ENCODE measurements around the gene CRCP.

The CRCP gene

DNA sequence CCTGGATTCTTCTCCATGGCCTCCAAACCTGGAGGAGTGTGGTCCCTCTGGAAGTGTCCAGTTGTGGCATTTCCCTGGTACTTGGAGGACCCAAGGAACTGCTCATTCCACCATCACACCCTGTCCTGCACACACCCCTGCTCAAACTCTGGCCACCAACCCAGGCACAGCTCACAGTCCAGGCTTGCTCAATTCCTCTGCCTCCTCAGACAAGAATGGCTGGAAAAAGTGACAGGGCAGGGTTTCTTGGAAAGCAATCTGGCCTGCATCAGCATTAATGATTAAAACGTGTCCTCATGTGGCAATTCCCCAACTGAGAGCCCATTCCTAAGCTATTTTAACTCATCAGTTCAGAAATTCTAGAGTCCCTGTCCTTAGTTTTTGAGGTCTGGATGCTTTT, 73.3 kb downstream of the CRCP start:
- Histone ChIP-seq H3K27ac (ENCODE audit: poor library complexity, severe bottlenecking) (no peak overlapping the region), H3K36me3 (ENCODE audit: low read depth) (no peaks in the 10 kb centered on the region), H3K27me3 (ENCODE audit: insufficient read depth, poor library complexity, severe bottlenecking) (no peaks in the 10 kb centered on the region), H3K9me3 (ENCODE audit: severe bottlenecking) (no peaks in the 10 kb centered on the region), H3K4me1 (ENCODE audit: insufficient read depth, poor library complexity, severe bottlenecking) (no peaks in the 10 kb centered on the region), H3K4me3 (ENCODE audit: severe bottlenecking) (no peak overlapping the region)
- DNase-seq (ENCODE audit: low spot score) (no peak), ATAC-seq (ENCODE audit: low read depth) (no peak)
- TF ChIP-seq, protein P1, sequence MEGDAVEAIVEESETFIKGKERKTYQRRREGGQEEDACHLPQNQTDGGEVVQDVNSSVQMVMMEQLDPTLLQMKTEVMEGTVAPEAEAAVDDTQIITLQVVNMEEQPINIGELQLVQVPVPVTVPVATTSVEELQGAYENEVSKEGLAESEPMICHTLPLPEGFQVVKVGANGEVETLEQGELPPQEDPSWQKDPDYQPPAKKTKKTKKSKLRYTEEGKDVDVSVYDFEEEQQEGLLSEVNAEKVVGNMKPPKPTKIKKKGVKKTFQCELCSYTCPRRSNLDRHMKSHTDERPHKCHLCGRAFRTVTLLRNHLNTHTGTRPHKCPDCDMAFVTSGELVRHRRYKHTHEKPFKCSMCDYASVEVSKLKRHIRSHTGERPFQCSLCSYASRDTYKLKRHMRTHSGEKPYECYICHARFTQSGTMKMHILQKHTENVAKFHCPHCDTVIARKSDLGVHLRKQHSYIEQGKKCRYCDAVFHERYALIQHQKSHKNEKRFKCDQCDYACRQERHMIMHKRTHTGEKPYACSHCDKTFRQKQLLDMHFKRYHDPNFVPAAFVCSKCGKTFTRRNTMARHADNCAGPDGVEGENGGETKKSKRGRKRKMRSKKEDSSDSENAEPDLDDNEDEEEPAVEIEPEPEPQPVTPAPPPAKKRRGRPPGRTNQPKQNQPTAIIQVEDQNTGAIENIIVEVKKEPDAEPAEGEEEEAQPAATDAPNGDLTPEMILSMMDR (IDR thresholded peaks at IDR 0.05; ENCODE audit: poor library complexity, severe bottlenecking) = no peak

DNA sequence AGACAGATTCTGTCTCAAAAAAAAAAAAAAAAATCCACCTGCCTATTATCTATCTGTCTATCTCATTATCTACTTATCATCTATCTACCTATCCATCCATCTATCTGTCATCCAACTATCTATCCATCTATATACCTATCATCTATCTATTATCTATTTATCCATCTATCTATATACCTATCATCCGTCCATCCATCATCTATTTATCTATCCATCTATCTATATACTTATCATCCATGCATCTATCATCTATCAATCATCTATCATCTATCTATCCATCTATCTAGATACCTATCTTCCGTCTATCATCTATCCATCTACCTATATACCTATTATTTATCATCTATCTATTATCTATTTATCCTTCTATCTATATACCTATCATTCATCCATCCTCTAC, 74.0 kb downstream of the CRCP start:
- no peaks in the 10 kb centered on the region for H3K9me3 ChIP-seq (ENCODE audit: severe bottlenecking)
- DNase-seq (ENCODE audit: low spot score) (no peak), ATAC-seq (ENCODE audit: low read depth) (no peak)
- TF ChIP-seq, protein P1 (IDR thresholded peaks at IDR 0.05; ENCODE audit: poor library complexity, severe bottlenecking) = no peak
- no peaks in the 10 kb centered on the region for H3K36me3 ChIP-seq (ENCODE audit: low read depth)
- no peaks in the 10 kb centered on the region for H3K27me3 ChIP-seq (ENCODE audit: insufficient read depth, poor library complexity, severe bottlenecking)
- H3K4me1 ChIP-seq (ENCODE audit: insufficient read depth, poor library complexity, severe bottlenecking) = no peaks in the 10 kb centered on the region
- H3K27ac ChIP-seq (ENCODE audit: poor library complexity, severe bottlenecking) = no peak overlapping the region
- H3K4me3 ChIP-seq (ENCODE audit: severe bottlenecking) = no peak overlapping the region

- no peaks in the 10 kb centered on the region for H3K9me3 ChIP-seq (ENCODE audit: severe bottlenecking)
- no peak overlapping the region for H3K27ac ChIP-seq (ENCODE audit: poor library complexity, severe bottlenecking)
- H3K4me3 ChIP-seq (ENCODE audit: severe bottlenecking) = no peak overlapping the region
- no peaks in the 10 kb centered on the region for H3K27me3 ChIP-seq (ENCODE audit: insufficient read depth, poor library complexity, severe bottlenecking)
- TF ChIP-seq, protein P1 (IDR thresholded peaks at IDR 0.05; ENCODE audit: poor library complexity, severe bottlenecking) = no peak
- DNase-seq (ENCODE audit: low spot score) (no peak), ATAC-seq (ENCODE audit: low read depth) (no peak; the same call in 2 of the 3 replicates)
- H3K4me1 ChIP-seq (ENCODE audit: insufficient read depth, poor library complexity, severe bottlenecking) = no peaks in the 10 kb centered on the region
- no peaks in the 10 kb centered on the region for H3K36me3 ChIP-seq (ENCODE audit: low read depth)
Observed at GRCh38 chr7:66189695-66190503, 75.3 kb downstream of the CRCP start.

GRCh38 chr7:66190504-66190857, 75.8 kb downstream of the CRCP start:
- Histone ChIP-seq H3K36me3 (ENCODE audit: low read depth) (no peaks in the 10 kb centered on the region), H3K27ac (ENCODE audit: poor library complexity, severe bottlenecking) (no peak overlapping the region), H3K4me3 (ENCODE audit: severe bottlenecking) (no peak overlapping the region), H3K27me3 (ENCODE audit: insufficient read depth, poor library complexity, severe bottlenecking) (no peaks in the 10 kb centered on the region), H3K9me3 (ENCODE audit: severe bottlenecking) (no peaks in the 10 kb centered on the region), H3K4me1 (ENCODE audit: insufficient read depth, poor library complexity, severe bottlenecking) (no peaks in the 10 kb centered on the region)
- DNase-seq (ENCODE audit: low spot score) = no peak
- no peak for ATAC-seq (ENCODE audit: low read depth)
- TF ChIP-seq, protein P1 (IDR thresholded peaks at IDR 0.05; ENCODE audit: poor library complexity, severe bottlenecking) = no peak

GRCh38 chr7:66193146-66193725, 78.6 kb downstream of the CRCP start:
- TF ChIP-seq, protein P1 (IDR thresholded peaks at IDR 0.05; ENCODE audit: poor library complexity, severe bottlenecking) = no peak
- H3K27ac ChIP-seq (ENCODE audit: poor library complexity, severe bottlenecking) = no peak overlapping the region
- H3K4me3 ChIP-seq (ENCODE audit: severe bottlenecking) = no peak overlapping the region
- no peaks in the 10 kb centered on the region for H3K4me1 ChIP-seq (ENCODE audit: insufficient read depth, poor library complexity, severe bottlenecking)
- no peak for ATAC-seq (ENCODE audit: low read depth)
- DNase-seq (ENCODE audit: low spot score) = no peak
- H3K9me3 ChIP-seq (ENCODE audit: severe bottlenecking) = no peaks in the 10 kb centered on the region
- no peaks in the 10 kb centered on the region for H3K27me3 ChIP-seq (ENCODE audit: insufficient read depth, poor library complexity, severe bottlenecking)
- no peaks in the 10 kb centered on the region for H3K36me3 ChIP-seq (ENCODE audit: low read depth)
